ENCODE results near the gene ABHD14A. TPM values are rescaled to one million over a fixed set of nuclear protein-coding genes. Genes with fewer than 3 reads are reported as not detected.

The ABHD14A gene
- total RNA-seq, 1 experiment from 2014 or later: 3.7 TPM

DNA sequence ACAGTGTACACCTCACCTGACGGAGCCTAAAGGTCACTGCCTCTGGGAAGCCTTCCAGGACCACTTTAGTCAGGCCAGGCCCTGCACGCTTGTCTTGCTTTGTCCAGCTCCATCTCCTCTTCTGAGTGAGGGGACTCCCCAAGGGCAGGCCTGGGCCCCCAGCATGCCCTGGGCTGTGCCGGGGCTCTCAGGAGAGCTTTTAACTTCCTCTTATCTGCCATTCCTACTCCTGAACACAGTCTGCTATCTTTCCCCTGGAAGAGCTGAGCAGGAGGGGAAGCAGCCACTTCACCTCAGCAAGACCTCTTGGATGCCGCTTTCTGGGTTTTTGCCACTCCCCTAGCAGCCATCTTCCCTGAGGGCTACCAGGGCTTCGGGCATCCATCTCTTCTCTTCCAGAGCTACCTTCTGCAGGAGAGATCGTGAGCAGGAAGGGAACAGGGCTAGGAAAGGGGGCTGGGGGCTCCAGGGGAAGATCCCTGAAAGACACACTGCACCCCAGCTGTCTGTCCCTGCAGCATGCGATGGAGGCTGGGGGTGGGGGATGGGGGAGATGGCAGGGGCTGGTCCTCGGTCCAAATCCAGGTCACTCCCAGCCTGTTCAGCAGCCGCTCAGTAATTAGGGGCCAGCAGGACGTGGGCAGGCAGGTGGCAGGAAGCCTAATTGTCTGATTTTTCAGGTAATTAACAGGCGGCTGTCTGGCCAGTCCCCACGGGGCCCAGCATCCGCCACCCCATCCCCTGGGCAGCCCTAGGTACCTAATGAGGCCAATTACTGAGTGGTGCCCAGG lies 40.8 kb downstream of the ABHD14A start:
- Histone ChIP-seq H3K27me3 (replicated peaks; ENCODE audit: insufficient read depth, low read depth, low read length, poor library complexity) (no peaks in the 10 kb centered on the region), H3K36me3 (ENCODE audit: insufficient read depth, low read length, poor library complexity, severe bottlenecking) (no peaks in the 10 kb centered on the region), H3K27ac (ENCODE audit: low read depth, low read length, poor library complexity, severe bottlenecking) (no peak overlapping the region), H3K4me3 (ENCODE audit: low read depth, low read length, poor library complexity, severe bottlenecking) (no peak overlapping the region), H3K4me1 (ENCODE audit: insufficient read depth, low read length, poor library complexity, severe bottlenecking) (no peaks in the 10 kb centered on the region), H3K9me3 (ENCODE audit: low read depth, low read length, poor library complexity, severe bottlenecking) (no peaks in the 10 kb centered on the region)
- ChIA-PET CTCF (no interaction called here), POLR2A (ENCODE audit: low non-redundant PET) (no interaction called here)
- intact Hi-C loops (cut with micrococcal nuclease; ENCODE audit: unreplicated experiment): no loop called here
- BruUV-seq (replicated peaks): no TSS peak
- TF ChIP-seq, protein P1, sequence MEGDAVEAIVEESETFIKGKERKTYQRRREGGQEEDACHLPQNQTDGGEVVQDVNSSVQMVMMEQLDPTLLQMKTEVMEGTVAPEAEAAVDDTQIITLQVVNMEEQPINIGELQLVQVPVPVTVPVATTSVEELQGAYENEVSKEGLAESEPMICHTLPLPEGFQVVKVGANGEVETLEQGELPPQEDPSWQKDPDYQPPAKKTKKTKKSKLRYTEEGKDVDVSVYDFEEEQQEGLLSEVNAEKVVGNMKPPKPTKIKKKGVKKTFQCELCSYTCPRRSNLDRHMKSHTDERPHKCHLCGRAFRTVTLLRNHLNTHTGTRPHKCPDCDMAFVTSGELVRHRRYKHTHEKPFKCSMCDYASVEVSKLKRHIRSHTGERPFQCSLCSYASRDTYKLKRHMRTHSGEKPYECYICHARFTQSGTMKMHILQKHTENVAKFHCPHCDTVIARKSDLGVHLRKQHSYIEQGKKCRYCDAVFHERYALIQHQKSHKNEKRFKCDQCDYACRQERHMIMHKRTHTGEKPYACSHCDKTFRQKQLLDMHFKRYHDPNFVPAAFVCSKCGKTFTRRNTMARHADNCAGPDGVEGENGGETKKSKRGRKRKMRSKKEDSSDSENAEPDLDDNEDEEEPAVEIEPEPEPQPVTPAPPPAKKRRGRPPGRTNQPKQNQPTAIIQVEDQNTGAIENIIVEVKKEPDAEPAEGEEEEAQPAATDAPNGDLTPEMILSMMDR (conservative IDR thresholded peaks at IDR 0.05; ENCODE audit: low read depth, low read length): no peak
- no peak for TF ChIP-seq EZH2 (IDR thresholded peaks at IDR 0.05; ENCODE audit: borderline replicate concordance, low read depth, low read length, poor library complexity, severe bottlenecking)
- no peak for DNase-seq (ENCODE audit: low spot score)

GRCh38 chr3:52017586-52017985 lies 42.7 kb downstream of the ABHD14A start:
- no peaks in the 10 kb centered on the region for H3K9me3 ChIP-seq (ENCODE audit: low read depth, low read length, poor library complexity, severe bottlenecking)
- ChIA-PET POLR2A (ENCODE audit: low non-redundant PET) (no interaction called here), CTCF (no interaction called here)
- peaks cover 10% of the 10 kb centered on the region for H3K4me1 ChIP-seq (ENCODE audit: insufficient read depth, low read length, poor library complexity, severe bottlenecking)
- H3K27ac ChIP-seq (ENCODE audit: low read depth, low read length, poor library complexity, severe bottlenecking): no peak overlapping the region
- DNase-seq (ENCODE audit: low spot score): no peak
- TF ChIP-seq EZH2 (IDR thresholded peaks at IDR 0.05; ENCODE audit: borderline replicate concordance, low read depth, low read length, poor library complexity, severe bottlenecking): no peak
- TF ChIP-seq, protein P1 (conservative IDR thresholded peaks at IDR 0.05; ENCODE audit: low read depth, low read length): no peak
- intact Hi-C loops (cut with micrococcal nuclease; ENCODE audit: unreplicated experiment): no loop called here
- no peaks in the 10 kb centered on the region for H3K27me3 ChIP-seq (replicated peaks; ENCODE audit: insufficient read depth, low read depth, low read length, poor library complexity)
- no TSS peak for BruUV-seq (replicated peaks)
- no peaks in the 10 kb centered on the region for H3K36me3 ChIP-seq (ENCODE audit: insufficient read depth, low read length, poor library complexity, severe bottlenecking)
- H3K4me3 ChIP-seq (ENCODE audit: low read depth, low read length, poor library complexity, severe bottlenecking): no peak overlapping the region

DNA sequence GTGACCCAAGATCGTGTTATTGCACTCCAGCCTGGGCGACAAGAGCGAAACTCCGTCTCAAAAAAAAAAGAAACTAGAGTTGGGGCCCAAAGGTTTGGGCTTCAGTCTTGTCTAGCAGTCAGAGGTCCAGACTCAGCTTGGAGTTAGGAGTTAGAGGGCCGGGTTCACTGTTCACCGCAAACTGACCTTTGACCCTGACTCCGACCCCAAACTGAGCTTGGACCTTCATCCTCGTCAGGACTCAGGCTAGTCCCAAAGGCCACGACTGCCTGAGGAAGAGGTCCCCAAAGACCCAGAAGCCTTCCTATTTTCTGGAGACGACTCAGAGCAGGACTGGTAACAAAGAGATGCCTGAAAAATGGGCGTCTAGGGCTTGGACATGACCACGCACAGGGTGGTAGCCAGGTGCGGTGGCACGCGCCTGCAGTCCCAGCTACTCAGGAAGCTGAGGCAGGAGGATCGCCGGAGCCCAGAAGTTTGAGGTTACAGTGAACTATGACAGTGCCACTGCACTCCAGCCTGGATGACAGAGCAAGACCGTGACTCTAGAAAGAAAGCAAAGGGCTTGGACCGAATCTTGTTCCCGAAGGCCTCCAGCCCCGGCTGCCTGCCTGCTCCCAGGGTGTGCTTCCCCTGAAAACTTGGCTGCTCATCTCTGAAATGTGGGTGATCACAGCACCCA lies 43.6 kb downstream of the ABHD14A start:
- POLR2A ChIA-PET (ENCODE audit: low non-redundant PET): no interaction called here
- BruUV-seq (replicated peaks): no TSS peak
- no peak overlapping the region for H3K4me3 ChIP-seq (ENCODE audit: low read depth, low read length, poor library complexity, severe bottlenecking)
- H3K27ac ChIP-seq (ENCODE audit: low read depth, low read length, poor library complexity, severe bottlenecking): no peak overlapping the region
- no peaks in the 10 kb centered on the region for H3K9me3 ChIP-seq (ENCODE audit: low read depth, low read length, poor library complexity, severe bottlenecking)
- CTCF ChIA-PET: no interaction called here
- H3K36me3 ChIP-seq (ENCODE audit: insufficient read depth, low read length, poor library complexity, severe bottlenecking): no peaks in the 10 kb centered on the region
- no peak for DNase-seq (ENCODE audit: low spot score)
- TF ChIP-seq, protein P1 (conservative IDR thresholded peaks at IDR 0.05; ENCODE audit: low read depth, low read length): no peak
- no peak for TF ChIP-seq EZH2 (IDR thresholded peaks at IDR 0.05; ENCODE audit: borderline replicate concordance, low read depth, low read length, poor library complexity, severe bottlenecking)
- intact Hi-C loops (cut with micrococcal nuclease; ENCODE audit: unreplicated experiment): no loop called here
- H3K4me1 ChIP-seq (ENCODE audit: insufficient read depth, low read length, poor library complexity, severe bottlenecking): peaks cover 10% of the 10 kb centered on the region
- no peaks in the 10 kb centered on the region for H3K27me3 ChIP-seq (replicated peaks; ENCODE audit: insufficient read depth, low read depth, low read length, poor library complexity)
